H1 (cell line): ENCODE results near the gene MYBPH. TPM values are rescaled to one million over a fixed set of nuclear protein-coding genes. Genes with fewer than 3 reads are reported as not detected.

Experiments used
- CTBP2 ChIP-seq: IDR thresholded peaks from 2 replicates; pipeline ENCODE4 v1.7.0; 2011; ENCODE audit warnings: borderline replicate concordance, mild to moderate bottlenecking, moderate library complexity, mixed read lengths, low read length; ENCODE audit not compliant: insufficient read depth, insufficient read length
- RBBP5 ChIP-seq: IDR thresholded peaks from 2 replicates; pipeline ENCODE4 v1.7.1; 2012; ENCODE audit warnings: low read depth, mild to moderate bottlenecking, inconsistent platforms, low read length, moderate library complexity, borderline replicate concordance
- polyA plus RNA-seq, 7 experiments: library from polyadenylated mRNA; depleted of rRNA in 3 of 7; stranded (reverse) in 5 of 7; unstranded in 2 of 7; fragments of >200 nt in 5 of 7; fragments of 200-250 nt in 2 of 7; gene quantifications; 1 replicate in 5 of 7; 2 replicates in 1 of 7; 4 replicates in 1 of 7; pipeline versions ENCODE4 v1.2.1 to v1.2.3, GENCODE V29; 2011 to 2013; ENCODE audit warnings: missing spikeins in 2 of 7, mixed read lengths in 2 of 7
- total RNA-seq: library from RNA; stranded (reverse); fragmentation: NEBNext Ultra II Directional; extraction: Animal tissue kit (Norgen Biotek cat#: 25700); gene quantifications from 2 replicates; pipeline ENCODE4 v1.2.1, GENCODE V29; 2021

Gene MYBPH
- total and polyA plus RNA-seq, 2 of the 8 experiments (the other 6 are each of a cell fraction or from before 2014, with no cell fraction given), result not detected

GRCh38 chr1:203140743-203141520 is 34.7 kb downstream of the MYBPH start (continued):
- TF ChIP-seq RBBP5, result no peak
- TF ChIP-seq CTBP2, result no peak
